Right hindlimb (tissue), 1 donor: ENCODE data around the gene SERF2.
"Not testable (repeated sequence)": the region's sequence is repeated elsewhere in the genome, so short reads cannot be mapped to it uniquely, and the experiment has no call there.

Experiments
- DNase-seq: peaks from one replicate; pipeline ENCODE4 v3.0.0-alpha.2; 2018

Gene SERF2

DNA sequence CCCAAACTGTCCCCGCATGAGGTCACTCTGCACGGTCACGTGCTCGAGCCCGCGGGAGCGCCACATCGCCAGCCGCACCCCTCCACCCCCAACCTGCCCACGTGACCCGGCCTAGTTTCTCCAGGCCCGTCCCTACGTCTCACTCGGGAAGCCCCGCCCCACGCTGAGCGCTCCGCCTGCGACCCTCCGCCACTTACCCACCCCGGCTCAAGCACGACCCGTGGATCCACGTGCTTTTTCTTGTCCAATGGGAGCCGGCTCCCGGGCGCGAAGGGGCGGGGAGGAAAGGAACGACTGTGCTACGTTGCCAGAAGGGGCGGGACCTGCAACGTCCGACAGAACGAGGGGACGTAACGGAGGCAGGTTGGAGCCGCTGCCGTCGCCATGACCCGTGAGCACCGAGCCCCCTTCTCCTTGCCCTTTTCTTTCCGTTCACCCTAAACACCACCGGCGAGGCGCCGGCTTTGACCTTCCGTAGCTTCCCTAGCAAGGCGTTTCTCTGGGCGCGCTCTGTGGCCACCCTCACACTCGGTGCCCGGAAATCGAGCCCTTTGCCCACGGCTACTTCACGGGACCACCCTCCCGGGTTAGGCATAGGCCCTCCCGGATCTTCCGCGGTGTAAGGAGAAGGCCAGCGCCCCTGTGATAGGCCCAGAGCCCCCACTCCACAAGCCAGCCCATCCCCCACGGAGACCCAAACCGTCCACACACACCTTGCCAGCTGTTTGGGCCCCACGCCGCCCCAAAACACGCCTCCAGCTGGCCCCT lies at the start of gene SERF2:
SERF2 (plus strand) TSS at position 328 of the 768 bp plus-strand sequence; CDS start at position 385, 57 bp downstream.
- peak; percentile 100 for DNase-seq

- peak; percentile 97 for DNase-seq
Observed at GRCh38 chr15:43746245-43746902, 45.7 kb upstream of the SERF2 start, which contains the start of gene PDIA3. TSS of gene PDIA3 (plus strand) at chr15:43746438. CDS start at chr15:43746540, 102 bp downstream.

GRCh38 chr15:43746903-43747309 lies 45.2 kb upstream of the SERF2 start:
- not testable (repeated sequence) for DNase-seq

GRCh38 chr15:43748376-43748775 lies 43.7 kb upstream of the SERF2 start:
- no peak for DNase-seq

GRCh38 chr15:43749690-43750345 lies 42.3 kb upstream of the SERF2 start:
- DNase-seq, result no peak

DNA sequence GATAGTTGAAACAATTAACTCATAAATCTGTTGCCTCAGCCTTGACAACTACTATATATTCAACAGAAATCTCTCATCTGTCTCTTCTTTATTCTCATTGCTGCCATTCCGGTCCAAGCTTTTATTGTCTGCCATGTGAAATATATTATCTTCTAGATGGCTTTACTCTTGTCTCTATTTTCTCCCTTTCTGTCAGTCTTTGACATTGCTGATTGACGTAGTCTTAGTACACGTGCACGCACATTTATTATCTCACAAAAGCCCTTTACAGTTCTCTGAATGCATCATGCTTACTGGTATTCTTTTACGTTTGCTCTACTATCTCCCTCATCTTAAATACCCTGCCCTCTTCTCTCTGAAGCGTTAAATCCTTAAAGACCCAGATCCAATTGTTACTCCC lies 40.2 kb upstream of the SERF2 start:
- no peak for DNase-seq

DNA sequence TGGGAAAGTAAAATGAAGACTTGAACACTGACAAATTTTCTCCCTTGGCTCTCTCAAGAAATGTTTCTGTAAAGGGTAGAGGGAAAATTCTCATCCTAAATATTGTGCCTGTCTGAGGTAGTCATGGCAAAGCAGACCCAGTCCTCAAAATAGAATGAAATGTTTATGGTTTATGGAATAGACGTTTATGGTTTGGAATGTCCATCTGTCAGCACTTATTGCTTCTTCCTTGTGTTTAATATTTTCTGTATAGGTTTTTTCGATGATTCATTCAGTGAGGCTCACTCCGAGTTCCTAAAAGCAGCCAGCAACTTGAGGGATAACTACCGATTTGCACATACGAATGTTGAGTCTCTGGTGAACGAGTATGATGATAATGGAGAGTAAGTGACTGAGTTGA lies 29.3 kb upstream of the SERF2 start:
- DNase-seq, result no peak

GRCh38 chr15:43763819-43764446 lies 28.2 kb upstream of the SERF2 start:
- no peak for DNase-seq

DNA sequence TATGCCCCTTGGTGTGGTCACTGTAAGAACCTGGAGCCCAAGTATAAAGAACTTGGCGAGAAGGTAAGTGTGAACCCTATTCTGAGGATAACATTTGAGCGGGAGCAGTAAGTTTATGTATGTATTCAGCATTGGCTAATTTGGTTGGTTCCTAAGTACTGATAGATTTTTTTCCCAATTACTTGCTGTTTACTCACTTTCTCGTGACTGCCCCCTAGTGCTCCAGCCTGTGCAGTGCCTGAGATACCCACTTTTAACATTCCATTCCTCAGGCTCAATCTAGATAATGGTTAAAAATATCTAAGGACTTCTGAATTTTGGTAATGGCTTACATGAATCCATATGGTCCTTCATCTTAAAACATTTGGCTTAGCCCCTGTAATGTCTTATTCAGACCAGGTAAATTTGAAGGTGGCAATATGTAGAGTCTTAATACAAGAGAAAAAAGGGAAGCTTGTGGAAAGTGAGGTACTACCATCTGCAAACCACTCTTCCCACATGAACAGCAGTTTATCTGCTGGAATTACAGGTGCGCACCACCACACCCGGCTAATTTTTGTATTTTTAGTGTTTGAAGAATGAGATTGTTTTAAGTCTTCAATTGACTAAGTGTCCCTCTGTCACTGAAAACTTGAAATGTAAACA lies 22.4 kb upstream of the SERF2 start:
- DNase-seq, result peak; percentile 27

- no peak for DNase-seq
Observed at GRCh38 chr15:43771816-43772215, 20.3 kb upstream of the SERF2 start.

DNA sequence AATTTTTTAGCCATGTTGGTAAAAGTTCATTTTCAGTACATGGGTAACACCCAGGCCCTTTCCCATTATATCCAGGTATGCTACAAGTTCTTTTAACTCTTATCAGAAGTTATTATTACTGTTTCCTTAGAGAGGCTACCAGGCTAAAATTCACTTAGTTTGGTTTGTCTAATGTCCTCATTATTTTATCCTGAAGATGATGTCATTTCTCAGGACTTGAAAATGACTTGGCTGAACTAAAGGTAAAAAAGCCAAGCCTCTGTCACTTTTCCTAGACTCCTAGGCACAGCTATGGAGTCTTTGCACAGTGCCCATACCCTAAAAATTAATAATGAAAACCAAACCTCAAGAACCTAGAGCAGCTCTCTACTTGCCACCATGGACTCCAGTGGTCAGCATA lies 19.5 kb upstream of the SERF2 start:
- no peak for DNase-seq

DNA sequence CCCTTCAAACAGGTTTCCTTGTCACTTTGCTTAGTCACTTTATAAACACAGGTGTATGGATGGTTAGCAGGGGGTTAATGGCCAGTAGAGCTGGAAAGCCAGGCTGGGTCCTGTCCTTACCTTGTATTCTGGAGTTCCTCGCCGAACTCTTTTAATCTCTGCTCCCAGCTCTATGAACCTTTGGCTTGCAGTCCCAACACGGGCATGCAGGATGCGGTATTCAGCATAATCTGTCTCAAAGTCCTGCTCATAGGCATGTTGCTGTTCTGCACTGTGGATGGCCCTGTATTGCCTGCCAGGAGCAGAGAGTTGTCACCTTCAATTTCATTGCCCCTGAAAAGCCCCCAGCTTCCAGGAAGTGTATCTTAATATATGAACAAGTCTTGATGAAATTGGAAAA lies 18.1 kb upstream of the SERF2 start:
- DNase-seq, result no peak

DNA sequence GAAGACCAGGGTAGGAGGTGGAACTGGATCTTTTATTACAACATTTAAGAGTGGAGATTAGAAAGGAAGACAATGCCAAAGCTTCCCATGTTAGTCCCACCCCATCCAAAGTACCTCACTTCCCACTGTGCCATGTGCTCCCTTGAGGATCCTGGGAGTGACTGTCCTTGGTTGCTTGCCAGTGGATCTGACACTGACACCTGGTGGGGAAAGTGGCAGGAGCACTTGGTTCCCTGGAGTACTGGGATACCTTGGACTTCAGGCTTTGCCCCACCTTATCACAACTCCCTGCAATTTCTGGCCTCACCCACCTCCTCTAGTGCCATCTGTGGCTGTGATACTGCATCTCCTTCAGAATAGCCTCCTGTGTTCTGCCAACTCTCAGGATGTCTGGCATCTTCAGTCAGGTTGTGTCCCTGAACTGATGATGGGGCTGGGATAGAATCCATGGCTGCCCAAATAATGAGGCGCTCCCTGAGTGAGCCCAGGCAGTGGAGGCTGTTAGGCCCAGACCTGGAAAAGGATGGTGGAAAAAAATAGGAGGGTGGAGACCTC lies 16.6 kb upstream of the SERF2 start:
- DNase-seq, result peak; percentile 44

GRCh38 chr15:43776101-43776717 lies 15.9 kb upstream of the SERF2 start:
- DNase-seq, result peak; percentile 39

- peak; percentile 86 for DNase-seq
Observed at GRCh38 chr15:43776718-43777266, 15.3 kb upstream of the SERF2 start, which contains the start of gene ELL3. TSS of gene ELL3 (minus strand) at chr15:43776966. CDS start at chr15:43776901, 65 bp downstream.

DNA sequence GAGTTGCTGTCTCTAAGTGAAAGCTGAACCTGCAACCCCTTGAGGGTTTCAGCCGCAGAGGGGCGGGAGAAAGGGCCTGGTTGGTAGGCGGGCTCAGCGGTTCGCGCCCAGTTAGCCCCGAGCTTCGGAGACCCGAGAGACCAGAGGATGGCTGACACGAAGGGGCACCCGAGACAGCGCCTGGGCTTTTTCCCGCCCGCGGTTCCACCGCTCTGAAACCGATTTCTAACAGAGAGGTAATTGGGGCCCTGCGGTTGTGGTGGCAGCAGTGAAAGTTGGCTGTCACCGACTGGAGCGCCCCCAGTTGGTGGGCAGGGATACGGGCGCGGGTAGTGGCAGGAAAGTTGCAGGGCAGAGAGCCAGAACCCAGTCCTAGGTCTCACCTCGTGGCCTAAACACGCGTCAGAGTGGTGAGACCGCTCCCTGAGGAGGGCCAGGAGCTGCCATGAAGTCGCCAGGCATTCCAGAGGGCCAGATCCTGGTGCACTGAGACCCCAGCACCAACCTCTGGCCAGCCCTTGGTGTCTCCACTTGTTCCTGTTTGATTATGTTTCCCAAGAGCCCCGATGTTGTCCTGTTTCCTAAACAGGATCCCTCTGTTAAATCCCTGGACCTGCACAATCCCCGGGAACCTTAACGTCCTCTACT lies 14.7 kb upstream of the SERF2 start:
- DNase-seq, result peak; percentile 86

- no peak for DNase-seq
Observed at GRCh38 chr15:43779016-43779415, 13.1 kb upstream of the SERF2 start.

GRCh38 chr15:43789409-43789808 lies 2.7 kb upstream of the SERF2 start:
- DNase-seq, result no peak

DNA sequence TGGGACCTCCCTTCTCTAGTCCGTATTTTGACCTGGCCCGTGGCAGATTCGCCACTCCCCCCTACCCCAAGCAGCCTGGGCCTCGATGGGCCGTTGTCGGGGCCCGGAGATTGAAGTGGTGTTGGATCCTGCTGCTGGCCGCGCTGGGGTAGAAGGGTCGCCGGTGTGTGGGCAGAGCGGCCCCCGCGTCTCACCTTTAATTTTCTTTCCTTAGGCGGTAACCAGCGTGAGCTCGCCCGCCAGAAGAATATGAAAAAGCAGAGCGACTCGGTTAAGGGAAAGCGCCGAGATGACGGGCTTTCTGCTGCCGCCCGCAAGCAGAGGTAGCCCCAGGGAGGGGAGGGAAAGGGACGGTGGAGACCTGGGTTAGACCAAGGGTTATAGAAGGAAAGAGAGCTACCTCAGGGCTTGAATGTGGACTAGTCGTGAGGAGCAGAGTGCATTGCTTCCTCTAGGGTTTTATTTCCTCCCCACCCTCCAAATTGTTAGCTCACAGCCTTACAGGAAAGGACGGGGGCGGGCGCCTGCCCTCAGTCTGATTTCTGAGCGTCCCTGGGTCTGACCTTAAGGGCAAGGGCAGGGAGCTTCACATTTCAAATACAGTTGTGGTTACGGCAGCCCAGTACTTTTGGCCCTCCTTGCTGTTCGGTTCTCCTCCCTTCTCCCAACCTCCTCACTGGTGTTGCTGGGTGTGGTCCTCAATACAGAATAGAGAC lies 799 bp downstream of the SERF2 start:
- peak; percentile 27 for DNase-seq

DNA sequence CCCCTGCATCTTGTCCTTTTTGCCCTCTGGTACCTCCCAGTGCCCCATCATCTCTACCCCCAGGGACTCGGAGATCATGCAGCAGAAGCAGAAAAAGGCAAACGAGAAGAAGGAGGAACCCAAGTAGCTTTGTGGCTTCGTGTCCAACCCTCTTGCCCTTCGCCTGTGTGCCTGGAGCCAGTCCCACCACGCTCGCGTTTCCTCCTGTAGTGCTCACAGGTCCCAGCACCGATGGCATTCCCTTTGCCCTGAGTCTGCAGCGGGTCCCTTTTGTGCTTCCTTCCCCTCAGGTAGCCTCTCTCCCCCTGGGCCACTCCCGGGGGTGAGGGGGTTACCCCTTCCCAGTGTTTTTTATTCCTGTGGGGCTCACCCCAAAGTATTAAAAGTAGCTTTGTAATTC lies 1.5 kb downstream of the SERF2 start:
- DNase-seq, result peak; percentile 25
